Esophagus (tissue), 2 donors: ENCODE measurements around the gene C5. TPM values are rescaled to one million over a fixed set of nuclear protein-coding genes. Genes with fewer than 3 reads are reported as not detected.

Source experiments
- H3K27ac ChIP-seq, 2 donors: one replicate each; pipeline ENCODE4 v1.5.1; 2013; ENCODE audit warnings: low read depth in 2 of 2, mild to moderate bottlenecking in 2 of 2, inconsistent platforms in 1 of 2, low read length in 1 of 2, moderate library complexity in 1 of 2
- H3K27me3 ChIP-seq, 2 donors: one replicate each; pipeline ENCODE4 v1.6.1; 2013; ENCODE audit warnings: low read length in 2 of 2, control low read depth in 1 of 2, mild to moderate bottlenecking in 1 of 2; ENCODE audit not compliant: insufficient read depth in 2 of 2, control insufficient read depth in 1 of 2
- H3K36me3 ChIP-seq, 2 donors: one replicate each; pipeline ENCODE4 v1.6.1; 2013; ENCODE audit warnings: low read length in 1 of 2; ENCODE audit not compliant: control insufficient read depth in 2 of 2, insufficient read depth in 2 of 2
- H3K4me1 ChIP-seq, 2 donors: one replicate each; pipeline ENCODE4 v1.6.1; 2013; ENCODE audit warnings: low read length in 1 of 2; ENCODE audit not compliant: control insufficient read depth in 2 of 2, insufficient read depth in 2 of 2
- H3K4me3 ChIP-seq, 2 donors: one replicate each; pipeline ENCODE4 v1.5.1; 2013; ENCODE audit warnings: low read length in 2 of 2, mild to moderate bottlenecking in 2 of 2, low read depth in 1 of 2, moderate library complexity in 1 of 2
- H3K9me3 ChIP-seq, 2 donors: one replicate each; pipeline ENCODE4 v1.6.1; 2013; ENCODE audit warnings: mild to moderate bottlenecking in 2 of 2, low read depth in 1 of 2, low read length in 1 of 2, moderate library complexity in 1 of 2; ENCODE audit not compliant: control insufficient read depth in 2 of 2, insufficient read depth in 1 of 2
- WGBS, 2 donors: extraction: QIAGEN DNeasy Blood & Tissue Kit; methylation state at CpG; one replicate each; pipeline ENCODE4 v1.1.7; 2013; 5-methylcytosine and 5-hydroxymethylcytosine counted together
- polyA plus RNA-seq, 2 donors: library from polyadenylated mRNA; stranded (reverse); fragments of 200-250 nt; gene quantifications; one replicate each; pipeline ENCODE4 v1.2.3, GENCODE V29; 2013
- donor health status: healthy with polysubstance abuse.
- donor health status: Bipolar disorder and iron deficiency.

The C5 gene
- polyA plus RNA-seq, 2 donors: 1.0 to 1.7 TPM

GRCh38 chr9:120911295-120911837, 138.7 kb downstream of the C5 start:
- Histone ChIP-seq H3K36me3 (peaks cover 3 to 5% of the 10 kb centered on the region in 2 donors), H3K4me3 (no peak overlapping the region), H3K27ac (no peak overlapping the region), H3K9me3 (no peaks in the 10 kb centered on the region), H3K27me3 (no peaks in the 10 kb centered on the region), H3K4me1 (peaks cover 0 to 6% of the 10 kb centered on the region in 2 donors)
- 90 to 93% methylated on average over 9 of the region's 9 CpGs for WGBS, 2 donors

- H3K9me3 ChIP-seq: no peaks in the 10 kb centered on the region
- 61 to 73% methylated on average over 3 of the region's 3 CpGs for WGBS, 2 donors
- no peaks in the 10 kb centered on the region for H3K27me3 ChIP-seq
- H3K36me3 ChIP-seq: peaks cover 3 to 5% of the 10 kb centered on the region in 2 donors
- no peak overlapping the region for H3K27ac ChIP-seq
- H3K4me1 ChIP-seq: peaks cover 0 to 6% of the 10 kb centered on the region in 2 donors
- H3K4me3 ChIP-seq: no peak overlapping the region
Observed at GRCh38 chr9:120910643-120911042, 139.4 kb downstream of the C5 start.

GRCh38 chr9:120909904-120910303, 140.2 kb downstream of the C5 start:
- WGBS, 2 donors: 50 to 55% methylated on average over 5 of the region's 5 CpGs
- H3K9me3 ChIP-seq: no peaks in the 10 kb centered on the region
- H3K27me3 ChIP-seq: no peaks in the 10 kb centered on the region
- H3K4me1 ChIP-seq: peaks cover 0 to 9% of the 10 kb centered on the region in 2 donors
- H3K36me3 ChIP-seq: peaks cover 3 to 7% of the 10 kb centered on the region in 2 donors
- H3K27ac ChIP-seq: no peak overlapping the region
- H3K4me3 ChIP-seq: no peak overlapping the region

GRCh38 chr9:120905315-120906164, 144.5 kb downstream of the C5 start:
- Histone ChIP-seq H3K27ac (no peak overlapping the region), H3K27me3 (no peaks in the 10 kb centered on the region), H3K9me3 (no peaks in the 10 kb centered on the region), H3K4me3 (no peak overlapping the region), H3K4me1 (peaks cover 0 to 12% of the 10 kb centered on the region in 2 donors), H3K36me3 (peaks cover 0 to 7% of the 10 kb centered on the region in 2 donors)
- WGBS, 2 donors: 85 to 86% methylated on average over 11 of the region's 11 CpGs

- no peaks in the 10 kb centered on the region for H3K27me3 ChIP-seq
- no peaks in the 10 kb centered on the region for H3K9me3 ChIP-seq
- WGBS, 2 donors: 92 to 93% methylated on average over 11 of the region's 11 CpGs
- peaks cover 0 to 8% of the 10 kb centered on the region in 2 donors for H3K4me1 ChIP-seq
- H3K36me3 ChIP-seq: peaks cover 0 to 7% of the 10 kb centered on the region in 2 donors
- peak overlapping the region in 1 of 2 donors; percentile 15 for H3K27ac ChIP-seq
- H3K4me3 ChIP-seq: no peak overlapping the region
Observed at GRCh38 chr9:120904978-120905301, 145.1 kb downstream of the C5 start.

- H3K4me1 ChIP-seq: peaks cover 0 to 6% of the 10 kb centered on the region in 2 donors
- no peak overlapping the region for H3K4me3 ChIP-seq
- peak overlapping the region; percentile 15 to 37 for H3K27ac ChIP-seq
- WGBS, 2 donors: 83 to 87% methylated on average over 16 of the region's 16 CpGs
- no peaks in the 10 kb centered on the region for H3K27me3 ChIP-seq
- H3K9me3 ChIP-seq: no peaks in the 10 kb centered on the region
- H3K36me3 ChIP-seq: peaks cover 0 to 7% of the 10 kb centered on the region in 2 donors
Observed at GRCh38 chr9:120904061-120904977, 145.8 kb downstream of the C5 start.

- WGBS, 2 donors: 75 to 79% methylated on average over 14 of the region's 14 CpGs
- H3K4me1 ChIP-seq: peaks cover 0 to 6% of the 10 kb centered on the region in 2 donors
- H3K36me3 ChIP-seq: peaks cover 0 to 7% of the 10 kb centered on the region in 2 donors
Observed at GRCh38 chr9:120902569-120903535, 147.2 kb downstream of the C5 start.

More at GRCh38 chr9:120902569-120903535, 147.2 kb downstream of the C5 start:
- no peaks in the 10 kb centered on the region for H3K27me3 ChIP-seq
- no peak overlapping the region for H3K4me3 ChIP-seq
- H3K9me3 ChIP-seq: no peaks in the 10 kb centered on the region
- H3K27ac ChIP-seq: no peak overlapping the region
